Keratinocyte (primary cell): ENCODE measurements around the gene OSCAR. TPM values are rescaled to one million over a fixed set of nuclear protein-coding genes. Genes with fewer than 3 reads are reported as not detected.

Experiments used
- DNase-seq: peaks from one replicate; pipeline ENCODE4 v3.0.0-alpha.2; 2011; ENCODE audit warnings: low read depth, missing footprints, low spot score
- FAIRE-seq: peaks from 2 replicates; lab custom pipeline; 2011; peaks lifted over from hg19 to GRCh38; lab: Jason Lieb, UNC
- H2AFZ ChIP-seq: 2 replicates; pipeline ENCODE4 v1.6.0; 2012; ENCODE audit warnings: low read length, control low read depth, inconsistent platforms; ENCODE audit not compliant: control insufficient read depth
- H3K27ac ChIP-seq: 2 replicates; pipeline ENCODE4 v1.5.1; 2011; ENCODE audit warnings: low read length; ENCODE audit not compliant: control insufficient read depth, insufficient read depth
- H3K27me3 ChIP-seq: 3 replicates; pipeline ENCODE4 v1.6.0; 2011; ENCODE audit warnings: low read length; ENCODE audit not compliant: control insufficient read depth, insufficient read depth; ENCODE audit errors: extremely low read depth
- H3K36me3 ChIP-seq, 2 experiments: 2 replicates in 1 of 2; 3 replicates in 1 of 2; pipeline ENCODE4 v1.5.1; 2011; ENCODE audit warnings: low read length in 2 of 2, mild to moderate bottlenecking in 1 of 2; ENCODE audit not compliant: control insufficient read depth in 2 of 2, insufficient read depth in 2 of 2; ENCODE audit errors: extremely low read depth in 1 of 2
- H3K4me1 ChIP-seq: 3 replicates; pipeline ENCODE4 v1.5.1; 2011; ENCODE audit warnings: low read length; ENCODE audit not compliant: control insufficient read depth, insufficient read depth; ENCODE audit errors: extremely low read depth
- H3K4me2 ChIP-seq: 3 replicates; pipeline ENCODE4 v1.6.0; 2011; ENCODE audit warnings: low read depth, low read length; ENCODE audit not compliant: control insufficient read depth, insufficient read depth; ENCODE audit errors: extremely low read depth
- H3K4me3 ChIP-seq, 3 experiments: fragments of 200-600 bp in 1 of 3; sonication (generic) in 1 of 3; 2 replicates in 2 of 3; 3 replicates in 1 of 3; pipeline ENCODE4 v1.5.1; 2011 to 2016; ENCODE audit warnings: low read length in 3 of 3, mild to moderate bottlenecking in 3 of 3, control low read depth in 2 of 3, inconsistent platforms in 1 of 3, low read depth in 1 of 3, mixed read lengths in 1 of 3, mixed run types in 1 of 3, moderate library complexity in 1 of 3; ENCODE audit not compliant: control insufficient read depth in 2 of 3, insufficient read depth in 2 of 3; ENCODE audit errors: extremely low read depth in 1 of 3
- H3K79me2 ChIP-seq: 2 replicates; pipeline ENCODE4 v1.6.0; 2012; ENCODE audit warnings: low read length; ENCODE audit not compliant: control insufficient read depth, insufficient read depth
- H3K9ac ChIP-seq: 3 replicates; pipeline ENCODE4 v1.6.0; 2011; ENCODE audit warnings: low read length; ENCODE audit not compliant: control insufficient read depth, insufficient read depth; ENCODE audit errors: extremely low read depth
- H3K9me1 ChIP-seq: 3 replicates; pipeline ENCODE4 v1.6.0; 2011; ENCODE audit warnings: low read length; ENCODE audit not compliant: control insufficient read depth, insufficient read depth; ENCODE audit errors: extremely low read depth
- H3K9me3 ChIP-seq: 2 replicates; pipeline ENCODE4 v1.5.1; 2012; ENCODE audit warnings: low read depth, low read length; ENCODE audit not compliant: control insufficient read depth
- H4K20me1 ChIP-seq: 3 replicates; pipeline ENCODE4 v1.6.0; 2011; ENCODE audit warnings: low read length; ENCODE audit not compliant: control insufficient read depth, insufficient read depth; ENCODE audit errors: extremely low read depth
- EZH2 ChIP-seq: IDR thresholded peaks from one replicate; pipeline ENCODE4 v1.6.1; 2012; ENCODE audit warnings: inconsistent platforms, mild to moderate bottlenecking, low read length, moderate library complexity
- dilution Hi-C: fragments of 300-500 bp; cut with MboI; formaldehyde crosslinking; loops from one replicate; pipeline ENCODE4 v1.7.0; 2020; ENCODE audit warnings: low sequenced_read_pairs; ENCODE audit not compliant: extremely low pct_ligation_motif_present
- polyA plus RNA-seq, 5 experiments: library from polyadenylated mRNA; depleted of rRNA in 3 of 5; stranded (reverse) in 3 of 5; stranded (forward) in 1 of 5; unstranded in 1 of 5; fragments of >200 nt; gene quantifications; 1 replicate in 1 of 5; 2 replicates in 3 of 5; 3 replicates in 1 of 5; pipeline versions ENCODE4 v1.2.1 to v1.2.3, GENCODE V29; 2011 to 2012; ENCODE audit warnings: missing spikeins in 2 of 5, low read depth in 1 of 5, low replicate concordance in 1 of 5
- TF ChIP-seq, protein P1 (sequence below), 3 experiments: IDR thresholded peaks in 1 of 3; conservative IDR thresholded peaks in 1 of 3; optimal IDR thresholded peaks in 1 of 3; 2 replicates in 2 of 3; 3 replicates in 1 of 3; pipeline versions ENCODE3 to v1.5.1; 2011; ENCODE audit warnings: low read length in 3 of 3, mild to moderate bottlenecking in 3 of 3, moderate library complexity in 2 of 3, control low read depth in 1 of 3, inconsistent platforms in 1 of 3; ENCODE audit not compliant: insufficient read depth in 2 of 3; ENCODE audit errors: extremely low read depth in 1 of 3

Gene OSCAR
- polyA plus RNA-seq, 1 donor (not counting 4 experiments of a cell fraction or from before 2014, with no cell fraction given) = 0.14 TPM

DNA sequence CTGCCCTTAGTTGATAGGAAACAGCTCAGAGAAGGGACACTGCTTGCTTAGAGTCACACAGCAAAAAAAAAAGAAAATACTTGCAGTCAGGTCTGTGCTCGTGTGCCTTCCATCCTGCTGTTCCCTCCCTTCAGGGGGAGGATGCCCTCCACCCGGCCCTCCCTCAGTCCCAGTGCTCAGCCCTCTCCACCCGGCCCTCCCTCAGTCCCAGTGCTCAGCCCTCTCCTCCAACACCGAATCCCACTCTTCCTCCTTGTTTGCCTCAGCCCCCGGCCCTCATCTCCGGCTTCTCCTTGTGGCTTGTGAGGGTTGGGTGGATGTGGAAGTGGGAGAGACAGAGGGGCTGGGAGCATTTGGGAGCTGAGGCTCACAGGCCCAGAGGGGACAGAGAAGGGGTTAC lies 9.0 kb upstream of the OSCAR start:
- H3K9me3 ChIP-seq = no peaks in the 10 kb centered on the region
- no peaks in the 10 kb centered on the region for H3K27me3 ChIP-seq
- no peak overlapping the region for H2AFZ ChIP-seq
- peaks cover 4% of the 10 kb centered on the region for H3K4me1 ChIP-seq
- TF ChIP-seq EZH2 = no peak
- TF ChIP-seq, protein P1, sequence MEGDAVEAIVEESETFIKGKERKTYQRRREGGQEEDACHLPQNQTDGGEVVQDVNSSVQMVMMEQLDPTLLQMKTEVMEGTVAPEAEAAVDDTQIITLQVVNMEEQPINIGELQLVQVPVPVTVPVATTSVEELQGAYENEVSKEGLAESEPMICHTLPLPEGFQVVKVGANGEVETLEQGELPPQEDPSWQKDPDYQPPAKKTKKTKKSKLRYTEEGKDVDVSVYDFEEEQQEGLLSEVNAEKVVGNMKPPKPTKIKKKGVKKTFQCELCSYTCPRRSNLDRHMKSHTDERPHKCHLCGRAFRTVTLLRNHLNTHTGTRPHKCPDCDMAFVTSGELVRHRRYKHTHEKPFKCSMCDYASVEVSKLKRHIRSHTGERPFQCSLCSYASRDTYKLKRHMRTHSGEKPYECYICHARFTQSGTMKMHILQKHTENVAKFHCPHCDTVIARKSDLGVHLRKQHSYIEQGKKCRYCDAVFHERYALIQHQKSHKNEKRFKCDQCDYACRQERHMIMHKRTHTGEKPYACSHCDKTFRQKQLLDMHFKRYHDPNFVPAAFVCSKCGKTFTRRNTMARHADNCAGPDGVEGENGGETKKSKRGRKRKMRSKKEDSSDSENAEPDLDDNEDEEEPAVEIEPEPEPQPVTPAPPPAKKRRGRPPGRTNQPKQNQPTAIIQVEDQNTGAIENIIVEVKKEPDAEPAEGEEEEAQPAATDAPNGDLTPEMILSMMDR (optimal IDR thresholded peaks at IDR 0.05 in 1 of 3, IDR thresholded peaks at IDR 0.05 in 1 of 3, conservative IDR thresholded peaks at IDR 0.05 in 1 of 3; ENCODE audit: extremely low read depth in 1 of 3, insufficient read depth in 2 of 3, low read length in 3 of 3) = no peak
- dilution Hi-C loops = no loop called here
- H3K36me3 ChIP-seq = peaks cover 15 to 23% of the 10 kb centered on the region in 2 experiments
- H3K9ac ChIP-seq = no peak overlapping the region
- no peak overlapping the region for H3K4me2 ChIP-seq
- H3K9me1 ChIP-seq = no peaks in the 10 kb centered on the region
- H4K20me1 ChIP-seq = peaks cover 3% of the 10 kb centered on the region
- peaks cover 6% of the 10 kb centered on the region for H3K79me2 ChIP-seq
- DNase-seq (no peak), FAIRE-seq (no peak)
- H3K4me3 ChIP-seq = no peak overlapping the region
- H3K27ac ChIP-seq = no peak overlapping the region

DNA sequence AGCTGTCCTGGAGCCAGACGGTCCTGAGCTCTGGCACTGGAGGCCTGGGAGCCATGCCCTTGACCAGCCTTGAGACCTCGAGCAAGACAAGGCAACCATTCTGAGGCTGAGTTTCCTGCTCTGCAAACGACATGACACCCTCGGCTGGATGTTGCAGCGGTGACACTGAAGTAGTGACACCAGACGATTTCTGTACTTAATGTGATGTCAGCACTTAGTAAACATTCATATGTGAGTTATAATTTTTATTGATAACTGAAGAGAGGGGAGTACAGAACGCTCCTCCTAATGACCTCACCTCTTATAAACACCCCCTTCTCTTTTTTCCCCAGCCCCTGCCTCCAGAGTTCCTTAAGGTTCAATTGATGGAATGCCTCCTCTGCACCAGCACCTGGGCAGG lies 7.9 kb upstream of the OSCAR start:
- DNase-seq (no peak), FAIRE-seq (no peak)
- H3K4me3 ChIP-seq = no peak overlapping the region
- dilution Hi-C loops = no loop called here
- H3K27me3 ChIP-seq = no peaks in the 10 kb centered on the region
- peaks cover 9% of the 10 kb centered on the region for H3K79me2 ChIP-seq
- H4K20me1 ChIP-seq = peaks cover 3% of the 10 kb centered on the region
- H3K9me3 ChIP-seq = no peaks in the 10 kb centered on the region
- no peak overlapping the region for H2AFZ ChIP-seq
- no peak for TF ChIP-seq EZH2
- TF ChIP-seq, protein P1 (optimal IDR thresholded peaks at IDR 0.05 in 1 of 3, IDR thresholded peaks at IDR 0.05 in 1 of 3, conservative IDR thresholded peaks at IDR 0.05 in 1 of 3; ENCODE audit: extremely low read depth in 1 of 3, insufficient read depth in 2 of 3, low read length in 3 of 3) = no peak
- no peak overlapping the region for H3K4me2 ChIP-seq
- no peak overlapping the region for H3K9ac ChIP-seq
- no peaks in the 10 kb centered on the region for H3K4me1 ChIP-seq
- peaks cover 15 to 23% of the 10 kb centered on the region in 2 experiments for H3K36me3 ChIP-seq
- no peak overlapping the region for H3K27ac ChIP-seq
- H3K9me1 ChIP-seq = no peaks in the 10 kb centered on the region
